HG02981 (cell line): ENCODE measurements around the gene RNF8.
A peak's percentile ranks its signal among the peaks of the same experiment; 100 is the strongest.
"Not testable (repeated sequence)": the region's sequence is repeated elsewhere in the genome, so short reads cannot be mapped to it uniquely, and the experiment has no call there.

Experiments
- ATAC-seq: cut with Tn5 transposase; IDR thresholded peaks from one replicate; pipeline ENCODE4 v1.9.1; 2021; ENCODE audit warnings: mild to moderate bottlenecking, moderate library complexity; ENCODE audit not compliant: unreplicated experiment

Gene RNF8

GRCh38 chr6:37396571-37397180, 42.9 kb downstream of the RNF8 start:
- ATAC-seq: no peak

- ATAC-seq: no peak
Observed at GRCh38 chr6:37399131-37399530, 45.3 kb downstream of the RNF8 start.

GRCh38 chr6:37399795-37400490, 46.2 kb downstream of the RNF8 start:
- ATAC-seq: no peak

GRCh38 chr6:37401658-37402057, 47.9 kb downstream of the RNF8 start:
- not testable (repeated sequence) for ATAC-seq

GRCh38 chr6:37406726-37407341, 53.1 kb downstream of the RNF8 start:
- no peak for ATAC-seq

- no peak for ATAC-seq
Observed at GRCh38 chr6:37407948-37408347, 54.2 kb downstream of the RNF8 start.

GRCh38 chr6:37409501-37409900, 55.7 kb downstream of the RNF8 start:
- no peak for ATAC-seq

- no peak for ATAC-seq
Observed at GRCh38 chr6:37417393-37417792, 63.6 kb downstream of the RNF8 start.

GRCh38 chr6:37418722-37419121, 64.9 kb downstream of the RNF8 start:
- no peak for ATAC-seq

- no peak for ATAC-seq
Observed at GRCh38 chr6:37426058-37426944, 72.5 kb downstream of the RNF8 start.

- no peak for ATAC-seq
Observed at GRCh38 chr6:37426945-37427510, 73.2 kb downstream of the RNF8 start.

GRCh38 chr6:37429352-37429750, 75.6 kb downstream of the RNF8 start:
- ATAC-seq: no peak

- ATAC-seq: peak; percentile 3
Observed at GRCh38 chr6:37432590-37432915, 78.8 kb downstream of the RNF8 start.

GRCh38 chr6:37432916-37433656, 79.3 kb downstream of the RNF8 start, which contains the start of gene CMTR1:
TSS of gene CMTR1 (plus strand) at chr6:37433221. CDS start at chr6:37435630, 2,409 bp downstream.
- peak; percentile 87 for ATAC-seq

- ATAC-seq: peak; percentile 31
Observed at GRCh38 chr6:37433657-37434271, 80.0 kb downstream of the RNF8 start.

- no peak for ATAC-seq
Observed at GRCh38 chr6:37435373-37435772, 81.6 kb downstream of the RNF8 start.

GRCh38 chr6:37435816-37436215, 82.0 kb downstream of the RNF8 start:
- no peak for ATAC-seq

- no peak for ATAC-seq
Observed at GRCh38 chr6:37438930-37439329, 85.1 kb downstream of the RNF8 start.

- ATAC-seq: no peak
Observed at GRCh38 chr6:37441651-37442050, 87.9 kb downstream of the RNF8 start.
